Medulla oblongata (tissue), 1 donor: Measurements from ENCODE around the gene CYP24A1.

Experiments
- DNase-seq: peaks from one replicate; pipeline ENCODE4 v3.0.0-alpha.2; 2015; ENCODE audit errors: extremely low spot score

The CYP24A1 gene

GRCh38 chr20:54174457-54175175 is 830 bp upstream of the CYP24A1 start:
- no peak for DNase-seq

DNA sequence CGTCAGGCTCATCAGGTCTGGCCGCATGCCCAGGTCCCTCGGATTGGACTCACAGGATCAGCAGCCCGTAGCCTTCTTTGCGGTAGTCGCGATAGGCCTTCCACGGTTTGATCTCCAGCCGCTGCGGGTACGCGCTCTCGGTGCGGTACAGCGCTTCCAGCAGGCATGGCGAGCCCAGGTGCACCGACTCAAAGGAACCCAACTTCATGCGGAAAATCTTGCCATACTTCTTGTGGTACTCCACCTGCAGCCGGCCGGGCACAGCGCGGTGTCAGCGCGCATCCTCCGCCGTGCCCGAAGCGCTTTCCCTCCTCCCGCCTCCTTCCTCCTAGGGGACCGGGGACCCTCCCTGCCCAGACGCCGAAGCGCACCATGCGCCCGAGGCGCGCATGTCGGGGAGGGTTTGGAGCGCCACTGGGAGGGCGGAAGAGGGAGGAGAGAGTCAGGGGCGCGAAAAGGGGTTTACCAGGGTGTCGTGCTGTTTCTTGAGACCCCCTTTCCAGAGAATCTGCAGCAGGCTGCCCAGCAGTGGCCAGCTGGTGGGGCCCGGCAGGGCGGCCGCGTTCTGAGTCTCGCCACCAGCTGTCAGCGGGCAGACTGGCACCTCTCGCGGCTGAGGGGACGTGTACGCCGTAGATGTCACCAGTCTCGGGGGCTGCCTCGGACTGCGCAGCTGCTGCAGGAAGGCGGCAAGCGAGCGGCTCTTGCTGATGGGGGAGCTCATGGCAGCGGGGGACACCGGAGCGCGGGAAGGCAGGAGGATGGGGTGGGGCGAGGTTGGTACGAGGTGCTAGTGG is 732 bp downstream of the CYP24A1 start:
- DNase-seq = no peak

DNA sequence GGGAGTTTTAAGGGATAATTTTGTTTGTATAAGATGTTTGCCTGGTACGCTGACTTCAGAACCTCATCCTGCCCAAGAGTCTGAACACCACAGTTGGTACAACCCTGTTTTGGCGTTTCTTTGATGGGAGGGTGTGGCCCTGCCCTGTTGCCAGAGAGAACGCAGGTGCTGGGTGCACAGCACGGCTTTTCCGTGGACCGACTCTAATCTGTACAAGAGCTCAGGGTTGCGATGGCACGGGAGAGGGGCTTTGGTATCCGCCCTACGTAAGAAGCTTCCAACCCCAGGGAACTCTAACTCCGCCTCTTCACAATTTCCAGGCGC is 1.3 kb downstream of the CYP24A1 start:
- no peak for DNase-seq

- no peak for DNase-seq
These were observed 2.8 kb downstream of the CYP24A1 start for GRCh38 chr20:54170963-54171362.

GRCh38 chr20:54170026-54170471 is 3.7 kb downstream of the CYP24A1 start:
- no peak for DNase-seq

GRCh38 chr20:54168961-54169862 is 4.6 kb downstream of the CYP24A1 start:
- DNase-seq = no peak

GRCh38 chr20:54167909-54168872 is 5.6 kb downstream of the CYP24A1 start:
- no peak for DNase-seq

DNA sequence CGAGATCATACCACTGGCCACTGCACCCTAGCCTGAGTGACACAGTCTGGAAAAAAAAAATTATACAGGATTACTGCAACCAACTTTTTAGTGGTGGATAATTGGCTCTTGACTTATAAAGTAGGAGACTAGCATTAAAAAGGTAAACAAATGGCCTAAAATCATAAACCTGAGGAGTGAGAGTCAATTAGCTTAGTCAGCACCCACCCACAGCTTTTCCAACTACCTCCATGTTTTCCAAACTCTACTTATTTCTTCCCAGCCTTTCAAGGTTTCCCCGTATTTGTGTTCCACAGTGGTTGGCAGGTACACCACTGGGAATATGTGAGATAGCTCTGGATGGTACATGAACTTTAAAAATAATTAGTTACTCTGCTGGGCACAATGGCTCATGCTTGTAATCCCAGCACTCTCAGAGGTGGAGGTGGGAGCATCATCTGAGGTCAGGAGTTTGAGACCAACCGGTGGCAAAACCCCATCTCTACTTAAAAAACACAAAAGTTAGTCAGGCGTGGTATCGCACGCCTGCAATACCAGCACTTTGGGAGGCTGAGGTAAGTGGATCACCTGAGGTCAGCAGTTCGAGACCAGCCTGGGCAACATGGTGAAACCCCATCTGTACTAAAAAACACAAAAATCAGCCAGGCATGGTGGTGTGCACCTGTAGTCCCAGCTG is 6.7 kb downstream of the CYP24A1 start:
- no peak for DNase-seq

DNA sequence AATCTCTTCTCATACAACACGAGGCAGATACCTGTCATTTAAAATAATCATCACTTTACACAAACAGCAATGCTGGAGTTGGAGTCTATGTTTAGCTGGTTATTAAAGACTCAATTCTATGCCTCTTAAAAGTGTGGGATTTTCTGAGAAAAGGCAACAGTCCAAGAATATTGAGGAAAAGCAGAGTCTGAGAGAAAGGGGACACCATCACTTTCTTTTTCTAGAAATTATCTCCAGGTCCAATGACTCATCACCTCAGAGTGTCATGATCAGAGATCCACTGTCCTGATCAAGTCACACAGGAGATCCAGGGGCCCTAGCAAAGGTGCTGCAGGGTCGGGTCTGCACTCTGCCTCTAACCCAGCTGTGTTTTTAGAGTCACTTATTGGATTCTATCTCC is 8.0 kb downstream of the CYP24A1 start:
- no peak for DNase-seq

DNA sequence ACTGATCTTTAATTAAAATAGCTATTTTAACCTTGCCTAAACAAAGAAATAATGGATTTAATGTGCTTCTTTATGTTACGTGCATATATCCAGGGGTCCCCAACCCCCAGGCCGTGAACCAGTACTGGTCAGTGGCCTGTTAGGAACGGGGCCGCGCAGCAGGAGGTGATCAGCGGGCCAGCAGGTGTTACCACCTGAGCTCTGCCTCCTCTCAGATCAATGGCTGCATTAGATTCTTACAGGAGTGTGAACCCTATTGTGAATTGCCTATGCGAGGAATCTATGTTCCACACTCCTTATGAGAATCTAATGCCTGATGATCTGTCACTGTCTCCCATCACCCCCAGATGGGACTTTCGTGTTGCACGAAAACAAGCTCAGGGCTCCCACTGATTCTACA is 8.8 kb downstream of the CYP24A1 start:
- no peak for DNase-seq

- DNase-seq = no peak
These were observed 10.4 kb downstream of the CYP24A1 start for GRCh38 chr20:54163402-54163801.

GRCh38 chr20:54162378-54163009 is 11.3 kb downstream of the CYP24A1 start:
- DNase-seq = peak; percentile 4

DNA sequence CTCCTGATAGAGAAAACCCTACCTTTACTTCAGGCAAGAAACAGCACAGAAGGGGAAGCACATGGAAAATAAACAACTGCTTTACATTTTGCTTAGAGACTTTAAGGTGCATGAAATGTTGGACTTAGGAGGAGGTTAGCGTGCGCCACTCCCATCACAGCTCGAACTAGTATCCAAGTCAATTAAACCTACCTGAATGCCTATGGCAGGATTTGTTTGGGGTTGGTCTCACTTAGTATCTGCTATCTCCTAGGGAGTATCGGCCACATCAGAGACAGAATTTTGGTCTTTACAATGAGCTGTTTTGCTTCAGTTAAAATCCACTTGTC is 12.0 kb downstream of the CYP24A1 start:
- no peak for DNase-seq

DNA sequence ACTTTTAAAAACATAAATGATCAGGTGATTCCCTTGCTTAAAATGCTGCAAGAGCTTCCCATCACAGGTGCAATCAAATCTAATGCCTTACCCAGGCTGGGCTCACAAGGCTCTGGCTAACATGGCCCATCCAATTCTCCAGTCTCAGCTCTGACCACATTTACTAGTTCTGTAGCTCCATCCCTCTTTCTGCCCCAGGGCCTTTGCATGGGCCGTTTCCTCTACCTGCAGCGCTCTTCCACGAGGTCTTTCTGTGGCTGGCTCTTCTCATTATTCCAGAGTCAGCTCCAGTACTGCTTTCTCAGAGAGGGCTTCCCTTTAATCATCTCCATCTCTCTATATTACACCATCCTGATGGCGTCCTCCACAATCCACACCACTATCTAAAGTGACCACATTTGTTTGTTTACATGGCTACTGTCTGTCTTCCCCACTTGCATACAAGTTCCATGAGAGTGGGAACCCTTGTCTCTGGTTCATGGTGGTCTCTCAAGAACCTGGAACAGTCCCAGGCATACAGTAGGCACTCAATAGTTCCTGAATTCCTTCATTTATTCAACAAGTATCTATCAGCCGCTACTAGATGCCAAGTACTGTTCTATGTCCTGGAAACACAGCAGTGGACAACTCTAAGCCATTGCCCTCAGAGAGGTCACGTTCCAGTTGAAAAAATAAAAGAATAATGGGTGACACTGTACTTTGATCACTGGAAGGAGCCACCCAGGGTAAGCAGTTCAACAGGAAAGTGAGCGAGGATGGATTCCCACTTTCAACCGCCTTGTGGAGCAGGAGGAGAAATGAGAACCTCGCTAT is 12.6 kb downstream of the CYP24A1 start:
- no peak for DNase-seq

DNA sequence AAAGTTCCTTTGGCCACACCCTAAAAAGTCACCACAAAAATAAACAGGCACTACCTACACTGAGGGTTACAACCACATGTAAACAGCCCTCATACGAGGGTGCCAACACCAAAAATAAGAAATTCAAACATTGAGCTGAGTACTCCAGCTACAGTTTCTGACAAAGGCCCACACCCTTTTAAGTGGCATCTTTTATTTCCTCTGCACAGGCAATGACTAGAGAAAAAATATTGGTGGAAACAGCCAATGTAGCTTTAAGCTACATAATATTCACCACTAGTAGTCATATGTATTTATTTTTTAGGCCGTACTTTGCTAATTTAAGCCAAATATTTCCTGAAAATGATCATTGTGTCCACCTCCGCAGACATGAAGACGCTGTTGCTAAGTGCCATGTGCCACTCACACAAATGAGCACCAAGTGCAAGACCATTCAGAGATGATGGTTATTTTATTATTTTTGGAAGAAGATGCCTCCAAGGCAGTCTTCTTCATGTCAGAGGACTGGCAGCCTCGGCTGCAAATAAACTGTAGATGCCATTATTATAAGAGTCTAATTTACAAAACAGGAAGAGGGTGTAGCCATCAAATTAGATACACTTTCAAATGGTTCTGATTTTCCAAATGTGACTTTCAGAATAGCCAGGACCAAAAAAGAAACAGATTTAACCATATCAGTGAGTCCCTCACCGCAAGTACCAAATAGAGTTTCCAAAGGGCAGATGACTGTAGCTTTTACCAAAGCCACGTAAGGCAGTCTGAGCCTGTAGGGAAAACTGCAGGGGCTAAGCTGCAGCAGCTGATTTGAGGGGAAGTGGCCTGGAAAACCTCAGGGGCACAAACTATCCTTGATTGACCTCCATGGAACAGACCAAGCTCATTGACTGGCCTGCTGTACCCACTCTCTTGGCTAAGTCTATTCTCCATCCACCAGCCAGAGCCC is 13.4 kb downstream of the CYP24A1 start:
- no peak for DNase-seq

DNA sequence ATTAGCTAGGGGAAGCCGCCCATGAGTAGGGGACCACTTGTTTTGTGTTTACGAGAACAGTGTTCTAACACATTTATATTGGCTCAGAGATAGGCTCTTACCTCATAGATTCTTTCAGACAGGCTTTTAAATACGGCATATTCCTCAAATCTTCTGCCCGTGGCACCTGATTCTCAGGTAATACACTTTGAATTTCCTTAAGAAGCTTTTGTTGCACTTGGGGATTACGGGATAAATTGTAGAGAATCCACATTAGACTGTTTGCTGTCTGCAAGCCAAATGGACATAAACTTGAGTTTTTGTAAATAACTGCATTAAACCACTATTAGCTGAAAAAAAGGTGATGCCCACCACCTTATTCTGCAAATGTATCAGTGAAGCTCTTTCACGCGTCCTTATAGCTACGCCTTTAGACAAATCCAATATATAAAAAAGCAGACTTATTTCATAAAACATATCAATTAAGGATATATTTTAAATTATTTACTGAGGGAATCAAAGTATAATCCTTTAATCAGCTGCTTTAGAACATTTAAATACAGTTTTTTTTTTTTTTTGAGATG is 14.8 kb downstream of the CYP24A1 start:
- no peak for DNase-seq

GRCh38 chr20:54158226-54158625 is 15.6 kb downstream of the CYP24A1 start:
- no peak for DNase-seq
